ENCODE results near the gene RPS15A.
"Not testable (repeated sequence)": the region's sequence is repeated elsewhere in the genome, so short reads cannot be mapped to it uniquely, and the experiment has no call there.

DNA sequence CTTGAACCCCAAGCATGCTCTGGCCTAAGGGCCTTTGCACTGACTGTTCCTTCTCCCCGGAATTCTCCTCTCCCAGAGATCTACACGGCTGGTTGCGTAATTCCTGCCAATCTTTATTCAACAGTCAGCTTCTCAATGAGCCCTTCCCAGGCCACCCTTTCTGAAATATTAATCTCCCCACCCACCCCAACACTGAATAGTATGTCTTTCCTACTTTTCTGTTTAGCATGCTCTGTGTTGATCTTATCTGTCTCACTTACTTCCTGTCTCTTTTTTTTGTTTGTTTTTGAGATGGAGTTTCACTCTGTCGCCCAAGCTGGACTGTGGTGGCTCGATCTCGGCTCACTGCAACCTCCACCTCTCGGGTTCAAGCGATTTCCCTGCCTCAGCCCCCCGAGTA is 33.5 kb downstream of the RPS15A start:
- TF ChIP-seq, protein P1, sequence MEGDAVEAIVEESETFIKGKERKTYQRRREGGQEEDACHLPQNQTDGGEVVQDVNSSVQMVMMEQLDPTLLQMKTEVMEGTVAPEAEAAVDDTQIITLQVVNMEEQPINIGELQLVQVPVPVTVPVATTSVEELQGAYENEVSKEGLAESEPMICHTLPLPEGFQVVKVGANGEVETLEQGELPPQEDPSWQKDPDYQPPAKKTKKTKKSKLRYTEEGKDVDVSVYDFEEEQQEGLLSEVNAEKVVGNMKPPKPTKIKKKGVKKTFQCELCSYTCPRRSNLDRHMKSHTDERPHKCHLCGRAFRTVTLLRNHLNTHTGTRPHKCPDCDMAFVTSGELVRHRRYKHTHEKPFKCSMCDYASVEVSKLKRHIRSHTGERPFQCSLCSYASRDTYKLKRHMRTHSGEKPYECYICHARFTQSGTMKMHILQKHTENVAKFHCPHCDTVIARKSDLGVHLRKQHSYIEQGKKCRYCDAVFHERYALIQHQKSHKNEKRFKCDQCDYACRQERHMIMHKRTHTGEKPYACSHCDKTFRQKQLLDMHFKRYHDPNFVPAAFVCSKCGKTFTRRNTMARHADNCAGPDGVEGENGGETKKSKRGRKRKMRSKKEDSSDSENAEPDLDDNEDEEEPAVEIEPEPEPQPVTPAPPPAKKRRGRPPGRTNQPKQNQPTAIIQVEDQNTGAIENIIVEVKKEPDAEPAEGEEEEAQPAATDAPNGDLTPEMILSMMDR (IDR thresholded peaks at IDR 0.05) = not testable (repeated sequence)
- TF ChIP-seq POLR2A (IDR thresholded peaks at IDR 0.05) = not testable (repeated sequence)

All from heart left ventricle (tissue), 13 donors.